Erythroblast (primary cell): ENCODE results near the gene RBPJL.

Source experiments
- GATA1 ChIP-seq: IDR thresholded peaks from 2 replicates; pipeline ENCODE4 v1.6.1; 2011; ENCODE audit warnings: low read depth, mild to moderate bottlenecking, control low read depth, low read length, moderate library complexity
- POLR2A ChIP-seq: IDR thresholded peaks from 2 replicates; pipeline ENCODE4 v1.6.1; 2011; ENCODE audit warnings: mild to moderate bottlenecking, low read length

DNA sequence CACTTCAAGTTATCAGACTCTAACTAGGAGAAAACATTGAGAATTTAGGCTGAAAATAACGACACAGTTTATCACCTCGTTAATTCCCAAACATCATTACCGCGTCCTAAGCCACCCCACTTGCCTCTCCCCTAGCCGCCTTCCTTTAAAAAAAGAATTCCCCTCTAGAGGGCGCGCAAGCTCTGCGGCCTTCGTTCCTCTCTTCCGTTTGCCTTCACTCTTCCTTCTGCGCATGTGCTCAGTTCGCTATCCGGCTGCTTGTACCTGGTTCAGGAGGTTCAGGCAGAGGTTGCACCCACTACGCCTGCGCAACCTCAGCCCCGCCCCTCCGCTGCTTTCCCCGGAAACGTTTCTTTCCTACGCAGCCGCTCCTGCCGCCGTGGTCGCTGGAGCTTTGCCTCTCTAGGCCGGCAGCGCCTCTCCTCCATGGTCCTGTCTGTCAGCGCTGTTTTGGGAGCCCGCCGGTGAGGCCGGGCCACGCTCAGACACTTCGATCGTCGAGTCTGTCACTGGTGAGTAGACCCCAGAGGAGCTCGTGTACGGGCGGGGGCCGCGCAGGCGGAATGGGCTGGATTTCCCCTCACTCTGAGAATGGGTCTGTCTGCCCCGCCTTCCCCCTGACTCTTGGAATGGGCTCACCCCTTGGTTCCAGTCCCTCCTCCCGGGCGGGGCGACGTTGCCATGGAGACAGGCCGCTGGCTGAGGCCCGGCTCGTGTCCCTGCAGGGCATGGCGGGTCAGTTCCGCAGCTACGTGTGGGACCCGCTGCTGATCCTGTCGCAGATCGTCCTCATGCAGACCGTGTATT lies 56.4 kb downstream of the RBPJL start, which contains the start of gene SYS1:
- TF ChIP-seq POLR2A: peak; percentile 83
- no peak for TF ChIP-seq GATA1
